GM19238 (cell line): ENCODE results near the gene CCDC192.

Source experiments
- DNase-seq: peaks from one replicate; pipeline ENCODE4 v3.0.0; 2011; ENCODE audit warnings: low spot score; ENCODE audit not compliant: insufficient read length

Gene CCDC192

DNA sequence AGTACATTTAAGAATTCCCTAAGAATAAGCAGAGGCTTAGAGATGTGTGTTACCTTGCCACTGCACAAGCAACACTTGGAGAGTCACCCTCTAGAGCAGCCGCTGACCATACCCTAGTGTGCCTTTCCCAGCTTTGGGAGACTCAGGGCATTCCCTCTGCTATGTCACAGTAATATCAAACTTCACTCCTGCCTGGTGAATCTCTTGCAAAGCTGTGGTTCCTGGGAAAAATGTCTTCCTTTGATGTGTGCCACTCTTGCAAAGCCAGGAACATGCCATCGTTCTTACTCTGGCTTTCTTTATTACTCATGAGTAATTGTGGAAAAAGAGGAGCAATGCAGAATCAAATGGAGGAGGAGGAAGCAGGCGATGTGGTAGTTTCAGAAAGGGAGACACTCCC lies 173.2 kb downstream of the CCDC192 start:
- DNase-seq, result no peak

DNA sequence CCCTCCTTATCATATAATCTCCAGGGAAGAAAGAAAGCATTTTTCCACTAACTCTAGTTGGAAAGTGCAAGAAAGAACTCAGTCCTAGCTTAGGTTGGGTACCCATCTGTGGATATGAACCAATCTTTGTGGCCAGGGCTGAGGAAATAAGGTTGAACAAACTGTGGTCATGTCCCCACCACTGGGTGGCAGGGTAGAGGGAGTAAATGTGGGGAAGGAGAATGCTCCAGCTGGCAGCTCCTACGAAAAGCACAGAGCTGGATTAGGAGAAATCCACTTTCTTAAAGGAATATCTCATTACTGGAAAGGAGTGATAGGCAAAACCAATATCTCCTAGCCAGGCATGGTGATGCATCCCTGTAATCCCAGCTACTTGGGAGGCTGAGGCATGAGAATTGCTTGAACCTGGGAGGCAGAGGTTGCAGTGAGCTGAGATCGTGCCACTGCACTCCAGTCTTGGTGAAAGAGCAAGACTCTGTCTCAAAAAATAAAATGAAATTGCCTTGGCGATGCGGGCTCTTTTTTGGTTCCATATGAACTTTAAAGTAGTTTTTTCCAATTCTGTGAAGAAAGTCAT lies 175.1 kb downstream of the CCDC192 start:
- DNase-seq, result no peak

DNA sequence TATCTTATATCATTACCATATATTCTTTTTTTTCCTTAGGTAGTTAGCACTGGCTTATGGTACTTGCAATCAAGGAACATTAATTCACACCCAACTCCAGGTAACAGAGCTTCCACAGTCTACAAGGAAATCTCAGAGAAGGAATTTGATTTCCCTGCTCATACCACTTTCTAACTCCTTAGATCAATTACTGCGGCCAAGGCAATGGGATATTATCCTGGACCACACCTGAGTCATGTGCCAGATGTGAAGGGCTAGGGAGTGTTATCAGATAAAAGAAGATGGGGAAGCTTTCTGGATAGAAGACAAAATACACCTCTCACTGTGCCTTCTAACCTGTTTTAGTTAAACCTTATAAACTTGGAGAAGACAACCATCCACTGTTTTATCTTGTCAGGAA lies 181.2 kb downstream of the CCDC192 start:
- no peak for DNase-seq

GRCh38 chr5:127885176-127885575 lies 182.0 kb downstream of the CCDC192 start:
- no peak for DNase-seq

- no peak for DNase-seq
Observed at GRCh38 chr5:127886081-127886480, 182.9 kb downstream of the CCDC192 start.

DNA sequence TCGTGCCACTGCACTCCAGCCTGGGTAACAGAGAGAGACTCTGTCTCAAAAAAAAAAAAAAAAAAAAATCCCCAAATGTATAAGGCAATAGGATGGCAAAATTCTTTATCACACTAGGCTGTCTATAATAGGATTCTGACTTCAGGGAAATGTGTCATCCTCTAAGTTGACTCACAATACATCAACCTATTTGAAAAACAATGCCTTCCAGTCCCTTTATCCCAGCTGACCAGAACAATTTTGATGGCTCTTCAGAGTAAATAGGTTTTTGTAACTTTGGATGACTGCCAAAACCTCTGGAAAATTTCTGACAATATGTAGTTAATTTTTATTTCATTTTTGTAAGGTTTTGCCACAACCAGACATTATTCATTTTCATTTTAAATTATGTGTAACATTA lies 184.1 kb downstream of the CCDC192 start:
- no peak for DNase-seq

- DNase-seq, result no peak
Observed at GRCh38 chr5:127891942-127892341, 188.8 kb downstream of the CCDC192 start.

DNA sequence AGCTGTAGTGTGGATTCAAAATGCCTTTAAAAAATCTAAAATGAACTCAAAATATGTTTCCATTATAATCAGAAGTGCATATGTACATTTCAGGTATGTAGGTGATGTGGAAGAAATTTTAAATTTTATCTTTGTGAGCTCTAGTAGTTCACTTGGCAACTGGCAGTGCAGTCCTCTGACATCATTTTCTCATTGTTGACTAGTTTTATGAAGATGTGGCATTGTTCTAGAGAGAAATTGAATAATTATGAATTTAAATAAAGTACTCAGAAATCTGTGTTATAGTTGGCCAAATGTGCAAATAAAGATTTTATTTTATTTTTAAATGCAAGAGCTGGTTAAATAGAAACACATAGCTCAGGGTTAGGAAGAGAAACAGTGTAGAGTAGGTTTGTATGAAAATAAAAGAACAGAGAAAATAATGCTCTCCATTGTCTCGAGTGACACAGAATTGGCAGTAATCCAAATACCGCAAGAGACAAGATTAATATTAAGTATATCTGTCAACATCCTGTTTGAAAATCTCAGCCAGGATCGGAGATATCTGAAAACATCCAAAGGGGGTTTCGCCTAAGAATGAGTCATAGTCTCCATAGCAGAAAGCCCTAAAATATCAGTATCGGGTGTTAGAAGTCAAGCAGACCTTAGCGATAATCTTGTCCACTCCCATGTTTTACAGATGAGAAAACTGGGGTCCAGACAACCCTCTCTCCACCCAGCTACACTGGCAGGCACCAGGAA lies 189.4 kb downstream of the CCDC192 start:
- DNase-seq, result no peak

GRCh38 chr5:127893232-127893631 lies 190.0 kb downstream of the CCDC192 start:
- DNase-seq, result no peak

GRCh38 chr5:127894461-127894860 lies 191.3 kb downstream of the CCDC192 start:
- DNase-seq, result no peak

GRCh38 chr5:127898551-127899213 lies 195.5 kb downstream of the CCDC192 start:
- DNase-seq, result no peak

DNA sequence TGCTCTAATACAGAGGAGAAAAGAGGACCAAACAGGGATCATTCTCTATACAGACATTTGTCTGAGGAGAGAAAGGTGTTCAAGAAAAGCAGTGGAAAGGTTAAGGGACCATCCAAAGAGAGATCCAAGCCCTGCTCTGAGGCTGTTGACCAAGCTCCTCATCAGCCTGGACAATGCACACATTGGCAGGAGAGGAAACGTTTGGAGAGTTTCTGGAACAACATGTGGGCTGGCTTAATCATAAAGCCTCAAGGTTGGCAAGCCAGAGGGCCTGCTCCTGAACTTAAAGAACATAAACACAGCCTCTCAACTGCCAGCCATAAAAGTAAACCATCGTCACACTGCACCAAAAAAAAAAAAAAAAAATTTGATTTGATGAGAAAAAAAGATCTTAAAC lies 196.0 kb downstream of the CCDC192 start:
- DNase-seq, result no peak

GRCh38 chr5:127906562-127907204 lies 203.5 kb downstream of the CCDC192 start:
- DNase-seq, result no peak

- DNase-seq, result no peak
Observed at GRCh38 chr5:127907907-127908306, 204.7 kb downstream of the CCDC192 start.

GRCh38 chr5:127909066-127909465 lies 205.9 kb downstream of the CCDC192 start:
- no peak for DNase-seq

DNA sequence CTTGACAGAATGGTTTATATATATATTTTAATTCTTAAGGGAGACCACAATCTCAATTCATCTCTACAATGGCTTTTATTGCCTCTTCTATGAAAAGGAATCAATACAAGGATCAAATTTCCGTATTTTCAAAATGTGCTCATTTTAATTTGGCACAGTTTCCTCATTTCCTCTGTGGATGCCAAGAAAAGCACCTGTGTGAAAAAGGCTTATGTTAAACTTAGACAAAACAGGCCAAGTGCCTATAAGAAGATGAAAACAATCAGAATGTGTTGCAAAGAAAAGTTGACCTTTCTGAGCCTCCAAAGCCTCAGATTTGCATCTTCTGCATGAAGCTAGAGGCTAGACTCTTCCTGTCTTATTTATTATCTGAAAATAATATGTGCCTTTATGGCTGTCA lies 206.6 kb downstream of the CCDC192 start:
- no peak for DNase-seq

DNA sequence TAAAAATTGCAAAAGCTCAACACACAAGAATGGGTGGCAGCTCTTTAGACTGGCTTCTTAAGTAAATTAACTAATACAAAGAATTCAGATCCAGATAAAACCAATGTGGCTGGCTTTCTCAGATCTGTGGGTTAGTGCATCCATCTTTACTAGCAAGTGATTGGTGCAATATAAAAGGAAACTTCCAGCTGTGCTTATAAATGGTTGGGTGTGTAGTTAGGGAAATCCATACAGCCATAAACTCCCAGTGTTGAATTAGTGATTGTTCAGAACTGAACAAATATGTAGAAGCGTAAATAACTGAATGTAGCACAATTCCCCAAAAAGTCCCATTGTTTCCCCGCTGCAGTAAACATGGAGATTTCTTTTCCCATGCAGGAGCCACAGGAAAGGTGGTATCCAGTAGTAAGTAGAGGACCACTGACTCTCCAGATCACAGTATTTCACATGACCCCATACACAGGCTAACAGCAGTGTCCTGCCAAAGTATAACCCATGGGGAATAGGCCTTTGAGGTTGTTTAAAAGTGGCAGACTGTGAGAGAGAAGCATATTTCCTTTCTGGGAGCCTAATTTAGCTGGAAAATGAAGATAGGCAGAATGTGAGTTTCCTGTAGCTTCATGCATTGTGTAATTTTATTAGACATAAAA lies 207.2 kb downstream of the CCDC192 start:
- no peak for DNase-seq

- no peak for DNase-seq
Observed at GRCh38 chr5:127911619-127912018, 208.4 kb downstream of the CCDC192 start.

- no peak for DNase-seq
Observed at GRCh38 chr5:127912411-127912810, 209.2 kb downstream of the CCDC192 start.

DNA sequence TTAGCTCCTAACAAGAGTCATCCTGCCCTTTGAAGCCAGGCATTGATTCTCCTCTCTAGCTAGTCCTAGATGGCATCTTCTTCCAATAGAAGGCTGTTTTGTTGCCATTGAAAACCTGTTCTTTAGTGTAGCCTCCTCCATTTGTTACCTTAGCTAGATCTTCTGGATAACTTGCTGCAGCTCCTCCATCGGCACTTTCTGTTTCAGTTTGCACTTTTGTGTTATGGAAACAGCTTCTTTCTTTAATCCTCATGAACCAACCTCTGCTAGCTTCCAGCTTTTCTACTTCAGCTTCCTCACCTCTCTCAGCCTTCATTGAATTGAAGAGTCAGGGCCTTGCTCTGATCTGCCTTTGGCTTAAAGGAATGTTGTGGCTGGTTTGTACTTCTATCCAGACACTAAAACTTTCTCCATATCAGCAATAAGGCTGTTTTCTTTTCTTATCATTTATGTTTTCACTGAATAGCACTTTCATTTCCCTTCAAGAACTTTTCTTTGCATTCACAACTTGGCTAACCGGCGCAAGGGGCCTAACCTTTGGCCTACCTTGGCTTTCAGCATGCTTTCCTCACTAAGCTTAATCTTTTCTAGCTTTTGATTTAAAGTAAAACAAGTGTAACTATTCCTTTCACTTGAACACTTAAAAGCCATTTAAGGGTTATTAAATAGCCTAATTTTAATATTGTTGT lies 213.8 kb downstream of the CCDC192 start:
- DNase-seq, result no peak
